Tibial nerve (tissue), 4 donors: ENCODE data around the gene SLC37A1.

Experiments used
- EP300 ChIP-seq, 2 donors: sonication (generic); formaldehyde crosslinking; IDR thresholded peaks; one replicate each; pipeline ENCODE4 v1.6.1; 2017; ENCODE audit warnings: antibody characterized with exemption in 2 of 2, mild to moderate bottlenecking in 1 of 2
- TF ChIP-seq, protein P1 (sequence below), 5 experiments: fragments of 200-600 bp in 3 of 5; fragments of 450-650 bp in 2 of 5; sonication (generic) in 3 of 5; IDR thresholded peaks; one replicate each; pipeline ENCODE4 v1.5.1; 2016 to 2019; ENCODE audit warnings: antibody characterized with exemption in 5 of 5, mild to moderate bottlenecking in 3 of 5, moderate library complexity in 2 of 5

DNA sequence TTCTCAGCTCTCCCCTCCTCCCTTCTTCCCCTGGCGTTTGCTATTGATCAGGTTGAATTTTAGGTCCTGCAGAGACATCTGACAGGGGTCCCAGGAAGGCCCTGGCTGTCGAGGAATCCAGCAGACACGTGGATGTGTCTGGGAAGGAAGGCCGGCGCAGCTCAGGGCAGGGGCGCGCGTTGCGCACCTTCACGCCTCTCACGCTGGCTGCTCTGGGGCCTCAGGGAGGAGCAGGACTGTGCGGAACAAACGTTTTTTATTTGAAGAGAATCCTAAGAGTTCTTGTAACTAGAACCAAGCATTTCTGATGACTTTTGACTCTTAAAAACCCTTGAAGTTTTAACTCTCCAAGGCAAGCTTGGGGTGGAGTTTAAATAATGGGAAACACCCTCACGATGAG is 54.2 kb downstream of the SLC37A1 start:
- TF ChIP-seq, protein P1, sequence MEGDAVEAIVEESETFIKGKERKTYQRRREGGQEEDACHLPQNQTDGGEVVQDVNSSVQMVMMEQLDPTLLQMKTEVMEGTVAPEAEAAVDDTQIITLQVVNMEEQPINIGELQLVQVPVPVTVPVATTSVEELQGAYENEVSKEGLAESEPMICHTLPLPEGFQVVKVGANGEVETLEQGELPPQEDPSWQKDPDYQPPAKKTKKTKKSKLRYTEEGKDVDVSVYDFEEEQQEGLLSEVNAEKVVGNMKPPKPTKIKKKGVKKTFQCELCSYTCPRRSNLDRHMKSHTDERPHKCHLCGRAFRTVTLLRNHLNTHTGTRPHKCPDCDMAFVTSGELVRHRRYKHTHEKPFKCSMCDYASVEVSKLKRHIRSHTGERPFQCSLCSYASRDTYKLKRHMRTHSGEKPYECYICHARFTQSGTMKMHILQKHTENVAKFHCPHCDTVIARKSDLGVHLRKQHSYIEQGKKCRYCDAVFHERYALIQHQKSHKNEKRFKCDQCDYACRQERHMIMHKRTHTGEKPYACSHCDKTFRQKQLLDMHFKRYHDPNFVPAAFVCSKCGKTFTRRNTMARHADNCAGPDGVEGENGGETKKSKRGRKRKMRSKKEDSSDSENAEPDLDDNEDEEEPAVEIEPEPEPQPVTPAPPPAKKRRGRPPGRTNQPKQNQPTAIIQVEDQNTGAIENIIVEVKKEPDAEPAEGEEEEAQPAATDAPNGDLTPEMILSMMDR (IDR thresholded peaks at IDR 0.05), result no peak
- TF ChIP-seq EP300 (IDR thresholded peaks at IDR 0.05), result no peak
